Transverse colon (tissue), 4 donors: ENCODE results near the gene NPTX2. TPM values are rescaled to one million over a fixed set of nuclear protein-coding genes. Genes with fewer than 3 reads are reported as not detected.

Experiments
- DNase-seq: peaks from one replicate; pipeline ENCODE4 v3.0.0-alpha.2; 2019
- H3K27ac ChIP-seq, 4 donors: fragments of 200-600 bp; sonication (generic); 2 replicates each; pipeline ENCODE4 v1.5.1; 2016 to 2018; ENCODE audit warnings: inconsistent platforms in 4 of 4
- H3K27me3 ChIP-seq: fragments of 200-600 bp; sonication (generic); 2 replicates; pipeline ENCODE4 v1.5.1; 2017; ENCODE audit warnings: inconsistent platforms
- H3K36me3 ChIP-seq, 4 donors: fragments of 200-600 bp; sonication (generic); 2 replicates each; pipeline ENCODE4 v1.5.1; 2017 to 2019; ENCODE audit warnings: inconsistent platforms in 4 of 4
- H3K4me1 ChIP-seq, 4 donors: fragments of 200-600 bp; sonication (generic); 2 replicates each; pipeline ENCODE4 v1.5.1; 2017 to 2020; ENCODE audit warnings: inconsistent platforms in 4 of 4
- H3K4me3 ChIP-seq, 4 donors: fragments of 200-600 bp; sonication (generic); 1 replicate in 1 of 4; 2 replicates in 3 of 4; pipeline versions ENCODE4 v1.5.1 to v1.6.1; 2017 to 2019; ENCODE audit warnings: inconsistent platforms in 4 of 4
- H3K9me3 ChIP-seq, 2 donors: fragments of 200-600 bp; sonication (generic); 2 replicates each; pipeline ENCODE4 v1.5.1; 2017 to 2019; ENCODE audit warnings: inconsistent platforms in 2 of 2
- CTCF ChIP-seq, 5 experiments: fragments of 200-600 bp in 3 of 5; fragments of 450-650 bp in 2 of 5; sonication (generic) in 3 of 5; IDR thresholded peaks; 1 replicate in 2 of 5; 2 replicates in 3 of 5; pipeline ENCODE4 v1.5.1; 2016 to 2017; ENCODE audit warnings: antibody characterized with exemption in 5 of 5, inconsistent platforms in 3 of 5, mild to moderate bottlenecking in 2 of 5, moderate library complexity in 1 of 5
- EP300 ChIP-seq: sonication (generic); formaldehyde crosslinking; IDR thresholded peaks from one replicate; pipeline ENCODE4 v1.6.1; 2017; ENCODE audit warnings: antibody characterized with exemption, low read depth
- POLR2A ChIP-seq: fragments of 450-650 bp; IDR thresholded peaks from one replicate; pipeline ENCODE4 v1.6.1; 2016; ENCODE audit warnings: antibody characterized with exemption, mild to moderate bottlenecking, moderate library complexity
- POLR2AphosphoS5 ChIP-seq, 3 donors: sonication (generic); formaldehyde crosslinking; IDR thresholded peaks; one replicate each; pipeline ENCODE4 v1.6.1; 2016; ENCODE audit warnings: antibody characterized with exemption in 3 of 3
- WGBS, 2 donors: methylation state at CpG; one replicate each; pipeline ENCODE4 v1.1.5; 2018; ENCODE audit warnings: low coverage in 1 of 2; 5-methylcytosine and 5-hydroxymethylcytosine counted together
- in situ Hi-C, 4 donors: fragments of 200-750 bp; cut with MboI; loops; one replicate each; pipeline versions ENCODE4 v1.15.0 to v1.15.1; 2017; ENCODE audit warnings: low sequenced_read_pairs in 3 of 4, low pct_ligation_motif_present in 1 of 4, low pct_unique_long_range_greater_than_20kb in 1 of 4
- intact Hi-C: fragments of 100-400 bp; cut with DNase I; formaldehyde crosslinking; loops from one replicate; pipeline ENCODE4 v1.15.1; 2023; ENCODE audit warnings: low total_unique reads
- total RNA-seq, 4 donors: library from RNA; depleted of rRNA; stranded (reverse); fragments of >200 nt; gene quantifications; one replicate each; pipeline ENCODE4 v1.1.0, GENCODE V29; 2016

NPTX2 gene
- total RNA-seq, 4 donors from 2014 or later: 3.4 to 11.5 (median 6.3) TPM

GRCh38 chr7:98641646-98642500 is 24.8 kb downstream of the NPTX2 start:
- 40% methylated on average over 15 of the region's 15 CpGs; no CpG with 5 or more reads in 1 of the 2 donors for WGBS, 2 donors

DNA sequence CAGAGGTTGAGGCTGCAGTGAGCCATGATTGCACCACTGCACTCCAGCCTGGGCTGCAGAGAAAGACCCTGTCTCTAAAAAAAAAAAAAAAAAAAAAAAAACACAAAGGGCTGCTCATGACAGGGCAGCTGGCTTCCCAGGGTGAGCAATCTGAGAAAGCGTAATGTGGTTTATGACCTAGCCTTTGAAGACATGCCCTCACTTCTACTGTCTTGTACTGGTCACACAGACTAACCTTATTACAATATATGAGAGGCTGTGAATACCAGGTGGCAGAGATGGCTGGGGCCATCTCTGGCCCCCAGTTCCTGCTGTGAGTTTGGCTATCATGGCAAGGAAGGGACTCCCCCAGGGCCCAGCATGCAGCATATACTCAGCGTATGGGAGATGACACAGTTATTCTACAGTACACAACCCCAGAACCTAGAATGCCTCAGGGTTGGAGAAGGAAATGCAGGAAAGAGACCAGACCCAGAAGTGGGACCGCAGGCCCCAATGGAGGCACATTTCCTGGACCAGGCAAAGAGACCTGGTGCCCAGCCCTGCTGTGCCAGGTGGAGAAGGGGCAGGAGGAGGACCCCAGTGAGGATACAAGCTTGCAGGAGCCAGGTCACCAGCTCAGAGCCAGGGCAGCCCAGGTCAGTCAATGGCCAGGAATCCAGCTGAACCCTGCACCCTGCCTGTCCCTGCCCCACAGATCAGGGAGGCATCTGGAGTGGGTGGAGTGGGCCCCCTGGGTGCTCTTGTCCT is 26.3 kb downstream of the NPTX2 start:
- H3K27me3 ChIP-seq: no peaks in the 10 kb centered on the region
- no peaks in the 10 kb centered on the region for H3K36me3 ChIP-seq
- no peak overlapping the region for H3K4me3 ChIP-seq
- in situ Hi-C loops (no loop called here), intact Hi-C loops (no loop called here)
- no peaks in the 10 kb centered on the region for H3K9me3 ChIP-seq
- TF ChIP-seq POLR2A (no peak), EP300 (no peak), POLR2AphosphoS5 (IDR thresholded peaks at IDR 0.05) (no peak), CTCF (IDR thresholded peaks at IDR 0.05) (no peak)
- no peak overlapping the region for H3K27ac ChIP-seq
- 69% methylated on average over 3 of the region's 3 CpGs; no CpG with 5 or more reads in 1 of the 2 donors for WGBS, 2 donors
- no peaks in the 10 kb centered on the region for H3K4me1 ChIP-seq
- DNase-seq: no peak

More at GRCh38 chr7:98641646-98642500, 24.8 kb downstream of the NPTX2 start:
- no peak for TF ChIP-seq POLR2A
- TF ChIP-seq CTCF (IDR thresholded peaks at IDR 0.05): no peak
- TF ChIP-seq POLR2AphosphoS5 (IDR thresholded peaks at IDR 0.05): no peak
- TF ChIP-seq EP300: no peak
- peak; percentile 61 for DNase-seq
- intact Hi-C loops (no loop called here), in situ Hi-C loops (no loop called here)
- H3K9me3 ChIP-seq: no peaks in the 10 kb centered on the region
- no peaks in the 10 kb centered on the region for H3K36me3 ChIP-seq
- H3K27ac ChIP-seq: peak overlapping the region in 1 of 4 donors; percentile 30
- no peak overlapping the region for H3K4me3 ChIP-seq
- no peaks in the 10 kb centered on the region for H3K4me1 ChIP-seq
- no peaks in the 10 kb centered on the region for H3K27me3 ChIP-seq

DNA sequence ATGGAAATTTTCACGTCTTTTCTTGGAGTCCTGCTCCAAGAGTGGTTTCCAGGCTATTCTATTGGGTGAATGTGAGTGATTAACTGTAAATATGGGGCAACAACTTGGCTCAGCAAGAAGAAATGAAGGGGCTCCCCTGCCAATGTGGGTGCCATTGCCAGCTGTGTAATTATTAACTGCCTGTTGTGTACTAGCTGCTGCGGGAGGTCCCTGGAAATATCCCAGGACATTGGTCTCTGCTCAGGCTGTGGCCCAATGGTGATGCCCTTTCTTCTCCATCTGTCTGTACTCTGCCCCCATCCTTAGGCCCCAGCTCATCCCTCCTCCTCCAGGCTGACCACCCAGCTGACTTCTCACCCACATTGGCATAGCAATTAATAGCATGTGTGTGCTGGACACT is 29.4 kb downstream of the NPTX2 start:
- Histone ChIP-seq H3K27me3 (no peaks in the 10 kb centered on the region), H3K9me3 (peaks cover 0 to 4% of the 10 kb centered on the region in 2 donors), H3K27ac (no peak overlapping the region), H3K4me1 (no peaks in the 10 kb centered on the region), H3K36me3 (no peaks in the 10 kb centered on the region), H3K4me3 (no peak overlapping the region)
- intact Hi-C loops (no loop called here), in situ Hi-C loops (no loop called here)
- no peak for TF ChIP-seq POLR2A
- no peak for TF ChIP-seq EP300
- no peak for TF ChIP-seq CTCF (IDR thresholded peaks at IDR 0.05)
- WGBS, 2 donors: 77 to 83% methylated on average over 1 to 2 of the region's 2 CpGs
- DNase-seq: no peak

DNA sequence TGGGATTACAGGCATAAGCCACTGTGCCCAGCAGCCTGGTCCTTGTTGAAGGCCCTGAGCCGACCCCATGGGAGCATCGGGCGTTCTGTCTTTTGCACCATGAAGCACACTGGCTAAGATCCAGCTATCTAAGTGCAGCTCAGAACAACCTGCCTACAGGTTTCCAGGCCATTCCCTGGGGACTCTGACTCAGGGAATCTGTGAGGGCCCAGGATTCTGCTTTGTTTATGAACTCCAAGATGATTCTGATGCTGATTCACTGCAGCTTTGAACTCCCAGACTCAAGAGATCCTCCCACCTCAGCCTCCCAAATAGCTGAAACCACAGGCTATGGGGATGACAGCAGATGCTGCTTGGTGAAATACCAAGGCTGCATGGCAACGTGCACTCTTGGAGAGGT is 30.2 kb downstream of the NPTX2 start:
- TF ChIP-seq POLR2AphosphoS5 (IDR thresholded peaks at IDR 0.05) (no peak), EP300 (no peak), POLR2A (no peak), CTCF (IDR thresholded peaks at IDR 0.05) (no peak)
- Histone ChIP-seq H3K27me3 (no peaks in the 10 kb centered on the region), H3K4me1 (no peaks in the 10 kb centered on the region), H3K9me3 (peaks cover 0 to 4% of the 10 kb centered on the region in 2 donors), H3K36me3 (no peaks in the 10 kb centered on the region), H3K4me3 (no peak overlapping the region), H3K27ac (no peak overlapping the region)
- intact Hi-C loops (no loop called here), in situ Hi-C loops (no loop called here)
- no peak for DNase-seq
- WGBS, 2 donors: 63% methylated on average over 4 of the region's 4 CpGs; no CpG with 5 or more reads in 1 of the 2 donors
